ENCODE measurements around the gene ADAMTS7.
"Not testable (repeated sequence)": the region's sequence is repeated elsewhere in the genome, so short reads cannot be mapped to it uniquely, and the experiment has no call there.

DNA sequence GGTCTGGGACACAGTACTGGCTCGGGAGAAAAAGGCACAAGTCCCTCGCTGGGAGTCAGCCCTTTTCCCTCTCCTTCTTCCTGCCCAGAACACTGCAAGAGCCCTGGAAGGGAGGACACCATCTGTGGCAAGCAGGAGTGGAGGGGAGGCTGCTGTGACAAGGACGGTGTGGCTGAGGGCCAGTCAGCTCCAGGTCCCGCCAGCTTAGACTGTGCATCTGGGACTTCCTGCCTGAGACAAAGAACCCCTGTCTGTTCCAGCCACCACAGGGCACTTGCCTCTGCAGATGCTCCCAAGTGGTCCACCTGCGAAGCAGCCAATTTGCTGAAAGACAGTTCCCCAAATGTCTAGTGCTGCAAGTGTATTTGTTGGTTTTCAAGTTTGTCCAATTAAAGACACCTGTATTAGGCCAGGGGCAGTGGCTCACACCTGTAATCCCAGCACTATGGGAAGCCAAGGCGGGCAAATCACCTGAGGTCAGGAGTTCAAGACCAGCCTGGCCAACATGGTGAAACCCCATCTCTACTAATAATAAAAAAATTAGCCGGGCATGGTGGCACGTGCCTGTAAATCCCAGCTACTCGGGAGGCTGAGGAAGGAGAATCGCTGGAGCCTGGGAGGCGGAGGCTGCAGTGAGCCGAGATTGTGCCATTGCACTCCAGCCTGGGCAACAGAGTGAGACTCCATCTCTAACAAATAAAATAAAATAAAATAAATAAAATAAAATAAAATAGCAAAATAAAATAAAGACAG lies 41.6 kb downstream of the ADAMTS7 start:
- TF ChIP-seq, protein P1, sequence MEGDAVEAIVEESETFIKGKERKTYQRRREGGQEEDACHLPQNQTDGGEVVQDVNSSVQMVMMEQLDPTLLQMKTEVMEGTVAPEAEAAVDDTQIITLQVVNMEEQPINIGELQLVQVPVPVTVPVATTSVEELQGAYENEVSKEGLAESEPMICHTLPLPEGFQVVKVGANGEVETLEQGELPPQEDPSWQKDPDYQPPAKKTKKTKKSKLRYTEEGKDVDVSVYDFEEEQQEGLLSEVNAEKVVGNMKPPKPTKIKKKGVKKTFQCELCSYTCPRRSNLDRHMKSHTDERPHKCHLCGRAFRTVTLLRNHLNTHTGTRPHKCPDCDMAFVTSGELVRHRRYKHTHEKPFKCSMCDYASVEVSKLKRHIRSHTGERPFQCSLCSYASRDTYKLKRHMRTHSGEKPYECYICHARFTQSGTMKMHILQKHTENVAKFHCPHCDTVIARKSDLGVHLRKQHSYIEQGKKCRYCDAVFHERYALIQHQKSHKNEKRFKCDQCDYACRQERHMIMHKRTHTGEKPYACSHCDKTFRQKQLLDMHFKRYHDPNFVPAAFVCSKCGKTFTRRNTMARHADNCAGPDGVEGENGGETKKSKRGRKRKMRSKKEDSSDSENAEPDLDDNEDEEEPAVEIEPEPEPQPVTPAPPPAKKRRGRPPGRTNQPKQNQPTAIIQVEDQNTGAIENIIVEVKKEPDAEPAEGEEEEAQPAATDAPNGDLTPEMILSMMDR (IDR thresholded peaks at IDR 0.05; ENCODE audit: extremely low read depth in 1 of 2, insufficient read depth in 1 of 2, low read depth in 1 of 2, low read length in 2 of 2) = not testable (repeated sequence)
- not testable (repeated sequence) for TF ChIP-seq MYC (IDR thresholded peaks at IDR 0.05; ENCODE audit: low read depth, low read length); POLR2A (IDR thresholded peaks at IDR 0.05; ENCODE audit: low read depth, low read length); POLR2AphosphoS5 (IDR thresholded peaks at IDR 0.05; ENCODE audit: insufficient read depth, low read depth, low read length); EZH2 (IDR thresholded peaks at IDR 0.05; ENCODE audit: borderline replicate concordance, low read depth, low read length, severe bottlenecking)
- TF ChIP-seq, protein P2, sequence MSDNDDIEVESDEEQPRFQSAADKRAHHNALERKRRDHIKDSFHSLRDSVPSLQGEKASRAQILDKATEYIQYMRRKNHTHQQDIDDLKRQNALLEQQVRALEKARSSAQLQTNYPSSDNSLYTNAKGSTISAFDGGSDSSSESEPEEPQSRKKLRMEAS (IDR thresholded peaks at IDR 0.05; ENCODE audit: insufficient read depth, insufficient read length) = not testable (repeated sequence)

Data from endothelial cell of umbilical vein (primary cell).